Smooth muscle cell (in vitro differentiated cells): ENCODE measurements around the gene STEAP4. TPM values are rescaled to one million over a fixed set of nuclear protein-coding genes. Genes with fewer than 3 reads are reported as not detected.

ENCODE experiments used
- DNase-seq: peaks from one replicate; lab custom pipeline; 2025; ENCODE audit not compliant: unreplicated experiment; lab: John Stamatoyannopoulos, UW
- H2AFZ ChIP-seq: fragments of 200-600 bp; sonication (generic); 2 replicates; pipeline ENCODE4 v1.6.0; 2016; ENCODE audit warnings: antibody characterized with exemption, low read depth, mild to moderate bottlenecking
- H3F3A ChIP-seq: fragments of 200-600 bp; sonication (generic); 2 replicates; pipeline ENCODE4 v1.6.0; 2017; ENCODE audit warnings: antibody characterized with exemption, low read depth
- H3K27ac ChIP-seq: fragments of 200-600 bp; sonication (generic); 2 replicates; pipeline ENCODE4 v1.5.1; 2016; ENCODE audit warnings: low read depth, mild to moderate bottlenecking
- H3K27me3 ChIP-seq: fragments of 200-600 bp; sonication (generic); 2 replicates; pipeline ENCODE4 v1.6.1; 2016; ENCODE audit warnings: low read depth, mild to moderate bottlenecking
- H3K36me3 ChIP-seq: fragments of 200-600 bp; sonication (generic); 2 replicates; pipeline ENCODE4 v1.5.1; 2016; ENCODE audit warnings: low read depth
- H3K4me1 ChIP-seq: fragments of 200-600 bp; sonication (generic); 2 replicates; pipeline ENCODE4 v1.5.1; 2016; ENCODE audit warnings: low read depth
- H3K4me2 ChIP-seq: fragments of 200-600 bp; sonication (generic); 2 replicates; pipeline ENCODE4 v1.6.0; 2016; ENCODE audit warnings: mild to moderate bottlenecking
- H3K4me3 ChIP-seq: fragments of 200-600 bp; sonication (generic); 2 replicates; pipeline ENCODE4 v1.5.1; 2016; ENCODE audit warnings: mild to moderate bottlenecking
- H3K79me2 ChIP-seq: fragments of 200-600 bp; sonication (generic); 2 replicates; pipeline ENCODE4 v1.6.0; 2016; ENCODE audit warnings: low read depth, mild to moderate bottlenecking
- H3K9ac ChIP-seq: fragments of 200-600 bp; sonication (generic); 2 replicates; pipeline ENCODE4 v1.6.0; 2016; ENCODE audit warnings: low read depth
- H3K9me3 ChIP-seq: fragments of 200-600 bp; sonication (generic); replicated peaks from 2 replicates; pipeline ENCODE4 v1.5.1; 2016; ENCODE audit warnings: low read depth
- H4K20me1 ChIP-seq: fragments of 200-600 bp; sonication (generic); 2 replicates; pipeline ENCODE4 v1.6.0; 2016; ENCODE audit warnings: low read depth
- WGBS: methylation state at CpG from one replicate; pipeline ENCODE4 v1.1.7; 2016; ENCODE audit warnings: low lambda C conversion rate; 5-methylcytosine and 5-hydroxymethylcytosine counted together
- polyA plus RNA-seq: library from polyadenylated mRNA; unstranded; fragments of >200 nt; fragmentation: Nextera tagmentation; extraction: Ambion mirVana; gene quantifications from 2 replicates; pipeline ENCODE4 v1.2.1, GENCODE V29; 2016
- total RNA-seq: library from RNA; depleted of rRNA; stranded (reverse); fragments of >200 nt; gene quantifications from 2 replicates; pipeline ENCODE4 v1.2.3, GENCODE V29; 2014
- TF ChIP-seq, protein P1 (sequence below): fragments of 200-600 bp; sonication (generic); IDR thresholded peaks from 2 replicates; pipeline ENCODE4 v1.5.1; 2017; ENCODE audit warnings: borderline replicate concordance, mild to moderate bottlenecking, antibody characterized with exemption; ENCODE audit not compliant: insufficient read depth, poor library complexity, severe bottlenecking

STEAP4 gene
- total and polyA plus RNA-seq, 2 experiments from 2014 or later, result 0.18 TPM; not detected in 1

DNA sequence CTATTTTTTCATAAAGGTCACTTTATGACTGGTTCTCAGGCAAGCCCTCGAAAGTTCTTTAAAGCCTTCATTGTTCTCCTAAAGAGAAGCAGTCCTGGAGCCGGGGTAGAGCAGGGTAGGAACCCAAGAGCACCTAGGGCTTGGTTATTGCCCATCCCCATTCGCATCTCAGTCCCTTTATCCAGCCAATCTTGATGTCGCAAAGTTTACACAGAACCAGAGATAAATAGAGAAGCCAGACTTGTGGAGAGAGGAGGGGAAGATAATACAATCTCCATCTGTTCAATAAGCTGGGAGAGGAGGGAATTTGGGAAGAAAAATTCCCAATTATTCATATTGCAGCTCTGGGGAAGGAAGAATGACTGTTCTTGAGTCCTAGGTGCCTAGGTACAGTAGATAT lies 80.5 kb downstream of the STEAP4 start:
- 91% methylated on average over 4 of the region's 4 CpGs for WGBS
- H3K4me1 ChIP-seq, result no peaks in the 10 kb centered on the region
- TF ChIP-seq, protein P1, sequence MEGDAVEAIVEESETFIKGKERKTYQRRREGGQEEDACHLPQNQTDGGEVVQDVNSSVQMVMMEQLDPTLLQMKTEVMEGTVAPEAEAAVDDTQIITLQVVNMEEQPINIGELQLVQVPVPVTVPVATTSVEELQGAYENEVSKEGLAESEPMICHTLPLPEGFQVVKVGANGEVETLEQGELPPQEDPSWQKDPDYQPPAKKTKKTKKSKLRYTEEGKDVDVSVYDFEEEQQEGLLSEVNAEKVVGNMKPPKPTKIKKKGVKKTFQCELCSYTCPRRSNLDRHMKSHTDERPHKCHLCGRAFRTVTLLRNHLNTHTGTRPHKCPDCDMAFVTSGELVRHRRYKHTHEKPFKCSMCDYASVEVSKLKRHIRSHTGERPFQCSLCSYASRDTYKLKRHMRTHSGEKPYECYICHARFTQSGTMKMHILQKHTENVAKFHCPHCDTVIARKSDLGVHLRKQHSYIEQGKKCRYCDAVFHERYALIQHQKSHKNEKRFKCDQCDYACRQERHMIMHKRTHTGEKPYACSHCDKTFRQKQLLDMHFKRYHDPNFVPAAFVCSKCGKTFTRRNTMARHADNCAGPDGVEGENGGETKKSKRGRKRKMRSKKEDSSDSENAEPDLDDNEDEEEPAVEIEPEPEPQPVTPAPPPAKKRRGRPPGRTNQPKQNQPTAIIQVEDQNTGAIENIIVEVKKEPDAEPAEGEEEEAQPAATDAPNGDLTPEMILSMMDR, result no peak

GRCh38 chr7:88224601-88225275 lies 82.0 kb downstream of the STEAP4 start:
- TF ChIP-seq, protein P1, result no peak
- H3K27ac ChIP-seq, result no peak overlapping the region
- no peak overlapping the region for H3K4me3 ChIP-seq
- peaks cover 4% of the 10 kb centered on the region for H3K4me1 ChIP-seq
- no peaks in the 10 kb centered on the region for H3K9me3 ChIP-seq
- H3K9ac ChIP-seq, result no peak overlapping the region
- peaks cover under 1% of the 10 kb centered on the region for H3K79me2 ChIP-seq
- WGBS, result 75% methylated on average over 2 of the region's 2 CpGs
- no peaks in the 10 kb centered on the region for H4K20me1 ChIP-seq
- no peaks in the 10 kb centered on the region for H3F3A ChIP-seq
- no peaks in the 10 kb centered on the region for H3K27me3 ChIP-seq
- no peak overlapping the region for H3K4me2 ChIP-seq
- no peak for DNase-seq
- no peaks in the 10 kb centered on the region for H3K36me3 ChIP-seq
- H2AFZ ChIP-seq, result no peak overlapping the region

More for the DNA sequence above, 80.5 kb downstream of the STEAP4 start:
- Histone ChIP-seq H3K27me3 (no peaks in the 10 kb centered on the region), H3K9ac (no peak overlapping the region), H3F3A (no peaks in the 10 kb centered on the region), H3K27ac (no peak overlapping the region), H2AFZ (no peak overlapping the region), H3K4me3 (no peak overlapping the region), H3K79me2 (no peaks in the 10 kb centered on the region), H3K36me3 (no peaks in the 10 kb centered on the region), H4K20me1 (no peaks in the 10 kb centered on the region), H3K9me3 (no peaks in the 10 kb centered on the region), H3K4me2 (no peak overlapping the region)
- no peak for DNase-seq

DNA sequence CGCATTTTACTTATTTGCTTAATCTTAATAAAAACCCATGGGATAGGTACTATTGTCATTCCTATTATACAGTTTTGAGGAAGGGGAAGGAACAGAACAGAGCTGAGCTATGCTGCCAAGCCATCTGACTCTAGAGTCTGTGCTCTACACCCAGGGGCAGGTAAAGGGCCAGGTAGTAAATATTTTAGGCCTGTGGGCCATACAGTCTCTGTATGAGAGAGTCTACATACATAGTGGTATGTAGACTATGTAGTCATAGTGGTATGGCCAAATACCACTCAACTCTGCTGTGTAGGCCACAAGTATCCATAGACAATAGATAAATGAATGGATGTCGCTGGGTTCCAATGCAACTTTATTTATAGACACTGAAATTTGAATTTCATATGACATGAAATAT lies 83.4 kb downstream of the STEAP4 start:
- Histone ChIP-seq H3K9ac (no peak overlapping the region), H3K36me3 (no peaks in the 10 kb centered on the region), H3K9me3 (no peaks in the 10 kb centered on the region), H3K27me3 (no peaks in the 10 kb centered on the region), H3K4me2 (no peak overlapping the region), H3F3A (no peaks in the 10 kb centered on the region), H4K20me1 (peaks cover 2% of the 10 kb centered on the region), H2AFZ (no peak overlapping the region), H3K27ac (no peak overlapping the region), H3K4me1 (peaks cover 8% of the 10 kb centered on the region), H3K79me2 (peaks cover 14% of the 10 kb centered on the region), H3K4me3 (no peak overlapping the region)
- no peak for DNase-seq
- 94% methylated on average over 2 of the region's 2 CpGs for WGBS
- TF ChIP-seq, protein P1, result no peak

Other genes with a start within 250 kb of the STEAP4 start
- gene SRI, start 86.9 kb downstream of the STEAP4 start, total RNA-seq, result 63.1 and 75.2 TPM in 2 replicates
- gene SRI, start 86.9 kb downstream of the STEAP4 start, polyA plus RNA-seq, result 167 and 175 TPM in 2 replicates